ENCODE results near the gene S100A14.

- TF ChIP-seq EZH2phosphoT487 (IDR thresholded peaks at IDR 0.05; ENCODE audit: insufficient read depth, low read depth), result no peak
- no peak for TF ChIP-seq EZH2 (IDR thresholded peaks at IDR 0.05; ENCODE audit: insufficient read depth, poor library complexity, severe bottlenecking)
These were observed 42.5 kb upstream of the S100A14 start, which contains the start of gene SNAPIN for GRCh38 chr1:153658400-153659174.

Measured in GM23248 (cell line).